ENCODE data around the gene TMEM150C.

TMEM150C gene

GRCh38 chr4:82447886-82448285, 113.9 kb downstream of the TMEM150C start:
- POLR2A ChIA-PET (ENCODE audit: low non-redundant PET) = no interaction called here
- no peak for TF ChIP-seq CTCF (conservative IDR thresholded peaks at IDR 0.05; ENCODE audit: low read depth)
- CTCF ChIA-PET = interaction anchor here (0.6 kb wide), 1 partner anchor 240 kb away, joined by 3 read pairs; no protein-coding TSS in a partner anchor
- H3K27ac ChIP-seq = no peak overlapping the region
- no peak for DNase-seq (ENCODE audit: low spot score)

GRCh38 chr4:82439088-82439487, 122.7 kb downstream of the TMEM150C start:
- H3K27ac ChIP-seq = no peak overlapping the region
- CTCF ChIA-PET = no interaction called here
- POLR2A ChIA-PET (ENCODE audit: low non-redundant PET) = no interaction called here
- DNase-seq (ENCODE audit: low spot score) = no peak
- no peak for TF ChIP-seq CTCF (conservative IDR thresholded peaks at IDR 0.05; ENCODE audit: low read depth)

GRCh38 chr4:82437285-82438005, 124.3 kb downstream of the TMEM150C start:
- peak overlapping the region; percentile 26; the same call in 1 of the 2 replicates for H3K27ac ChIP-seq
- CTCF ChIA-PET = interaction anchor here (1.0 kb wide), 1 partner anchor 27 kb away, joined by 3 read pairs; no protein-coding TSS in a partner anchor
- DNase-seq (ENCODE audit: low spot score) = peak; percentile 92
- POLR2A ChIA-PET (ENCODE audit: low non-redundant PET) = interaction anchor here (0.5 to 0.9 kb wide), 3 partner anchors 8 to 70 kb away, joined by 3 to 5 read pairs (median 4); partner anchors contain the start of gene HNRNPD
- TF ChIP-seq CTCF (conservative IDR thresholded peaks at IDR 0.05; ENCODE audit: low read depth) = no peak

GRCh38 chr4:82436780-82437179, 125.0 kb downstream of the TMEM150C start:
- DNase-seq (ENCODE audit: low spot score) = no peak
- H3K27ac ChIP-seq = peak overlapping the region; percentile 69
- ChIA-PET POLR2A (ENCODE audit: low non-redundant PET) (interaction anchor here (0.9 kb wide), 1 partner anchor 8 kb away, joined by 5 read pairs; no protein-coding TSS in a partner anchor), CTCF (interaction anchor here (1.0 kb wide), 1 partner anchor 28 kb away, joined by 3 read pairs; no protein-coding TSS in a partner anchor)
- TF ChIP-seq CTCF (conservative IDR thresholded peaks at IDR 0.05; ENCODE audit: low read depth) = no peak

GRCh38 chr4:82436130-82436529, 125.7 kb downstream of the TMEM150C start:
- CTCF ChIA-PET = no interaction called here
- no peak for DNase-seq (ENCODE audit: low spot score)
- TF ChIP-seq CTCF (conservative IDR thresholded peaks at IDR 0.05; ENCODE audit: low read depth) = no peak
- H3K27ac ChIP-seq = peak overlapping the region; percentile 69
- POLR2A ChIA-PET (ENCODE audit: low non-redundant PET) = no interaction called here

- no peak for DNase-seq (ENCODE audit: low spot score)
- no peak for TF ChIP-seq CTCF (conservative IDR thresholded peaks at IDR 0.05; ENCODE audit: low read depth)
- ChIA-PET CTCF (interaction anchor here (0.7 kb wide), 2 partner anchors 9 to 74 kb away, joined by 3 to 4 read pairs; no protein-coding TSS in a partner anchor), POLR2A (ENCODE audit: low non-redundant PET) (no interaction called here)
- peak overlapping the region; percentile 17; the same call in 1 of the 2 replicates for H3K27ac ChIP-seq
These were observed 126.8 kb downstream of the TMEM150C start for GRCh38 chr4:82434949-82435348.

All from RWPE1 (cell line).